HG03460 (cell line): ENCODE measurements around the gene RYR2.
"Not testable (repeated sequence)": the region's sequence is repeated elsewhere in the genome, so short reads cannot be mapped to it uniquely, and the experiment has no call there.

Source experiments
- ATAC-seq: cut with Tn5 transposase; IDR thresholded peaks from one replicate; pipeline ENCODE4 v1.9.1; 2021; ENCODE audit not compliant: unreplicated experiment

The RYR2 gene

GRCh38 chr1:237244778-237245177 lies 202.8 kb downstream of the RYR2 start:
- no peak for ATAC-seq

DNA sequence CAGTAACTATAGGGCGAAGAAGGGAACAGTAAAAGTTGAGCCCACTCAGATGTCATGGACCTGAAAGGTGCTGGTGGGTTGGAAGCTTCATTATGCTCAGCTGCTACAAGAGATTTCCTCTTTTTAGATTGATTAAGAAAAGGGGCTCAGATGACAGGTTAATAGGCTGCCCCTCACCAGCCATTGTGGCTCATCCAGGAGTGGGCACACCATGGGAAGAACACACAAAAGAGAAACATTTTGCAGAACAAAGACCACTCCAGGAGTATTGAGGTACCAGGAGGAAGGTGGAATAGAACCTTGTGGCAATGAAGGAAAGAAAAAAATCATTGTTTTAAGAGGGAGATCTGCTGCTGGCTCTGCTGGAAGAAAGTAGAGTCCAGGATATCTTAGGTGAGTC lies 205.5 kb downstream of the RYR2 start:
- ATAC-seq = no peak

GRCh38 chr1:237249120-237249519 lies 207.1 kb downstream of the RYR2 start:
- no peak for ATAC-seq

DNA sequence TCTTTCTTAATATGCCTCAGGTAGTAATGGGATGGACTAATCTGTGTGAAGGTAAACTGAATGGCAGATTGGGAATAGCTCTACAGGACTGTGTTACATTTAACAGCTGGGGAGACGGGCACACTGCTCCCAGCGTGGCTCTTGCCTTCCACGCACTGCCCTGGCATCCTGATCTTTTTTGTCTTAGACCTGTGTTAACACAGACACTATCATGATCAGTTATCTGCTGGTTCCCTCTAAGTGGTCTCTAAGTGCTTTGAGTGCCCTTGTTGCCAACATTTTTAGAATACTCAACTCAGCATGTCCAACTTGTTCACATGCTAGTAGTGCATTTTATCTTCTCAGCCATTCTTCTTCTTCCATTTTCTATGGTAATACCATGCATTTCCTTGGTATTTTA lies 208.1 kb downstream of the RYR2 start:
- ATAC-seq = no peak

GRCh38 chr1:237255071-237255470 lies 213.1 kb downstream of the RYR2 start:
- no peak for ATAC-seq

- no peak for ATAC-seq
Measured at GRCh38 chr1:237258871-237259270, 216.9 kb downstream of the RYR2 start.

GRCh38 chr1:237261198-237261597 lies 219.2 kb downstream of the RYR2 start:
- no peak for ATAC-seq

- ATAC-seq = no peak
Measured at GRCh38 chr1:237267743-237268142, 225.8 kb downstream of the RYR2 start.

DNA sequence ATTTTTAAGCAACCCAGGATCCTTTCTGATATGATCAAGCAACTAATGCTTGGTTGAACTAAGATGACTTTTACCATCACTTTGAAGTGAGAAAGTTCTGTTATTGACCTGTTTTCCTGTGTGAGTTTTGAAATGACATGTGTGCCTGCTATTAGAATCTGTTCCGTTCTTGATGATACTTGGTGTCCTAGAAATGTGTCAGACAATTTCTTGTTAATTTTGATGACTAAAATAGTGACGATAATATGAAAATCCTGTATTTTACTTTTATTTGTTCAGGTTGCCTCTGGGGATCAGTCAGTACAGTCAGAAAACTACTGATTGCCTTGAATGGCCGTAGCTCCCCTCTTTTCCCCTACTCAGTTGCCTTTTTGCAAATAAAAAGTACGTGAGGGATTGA lies 228.0 kb downstream of the RYR2 start:
- ATAC-seq = no peak

DNA sequence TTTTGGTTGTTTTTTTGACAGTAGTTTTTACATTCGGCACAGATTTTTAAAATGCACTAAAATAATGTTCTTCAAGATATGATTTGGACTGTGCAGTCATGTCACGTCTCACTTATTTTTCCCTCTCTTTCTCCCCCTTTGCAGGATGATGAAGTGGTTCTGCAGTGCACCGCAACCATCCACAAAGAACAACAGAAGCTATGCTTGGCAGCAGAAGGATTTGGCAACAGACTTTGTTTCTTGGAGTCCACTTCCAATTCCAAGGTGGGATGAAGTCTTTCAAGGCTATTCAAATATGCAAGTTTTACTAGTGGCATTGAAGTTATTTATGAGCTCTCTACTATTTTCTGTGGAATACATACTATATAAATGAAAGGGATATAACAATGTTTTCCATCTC lies 228.4 kb downstream of the RYR2 start:
- ATAC-seq = no peak

DNA sequence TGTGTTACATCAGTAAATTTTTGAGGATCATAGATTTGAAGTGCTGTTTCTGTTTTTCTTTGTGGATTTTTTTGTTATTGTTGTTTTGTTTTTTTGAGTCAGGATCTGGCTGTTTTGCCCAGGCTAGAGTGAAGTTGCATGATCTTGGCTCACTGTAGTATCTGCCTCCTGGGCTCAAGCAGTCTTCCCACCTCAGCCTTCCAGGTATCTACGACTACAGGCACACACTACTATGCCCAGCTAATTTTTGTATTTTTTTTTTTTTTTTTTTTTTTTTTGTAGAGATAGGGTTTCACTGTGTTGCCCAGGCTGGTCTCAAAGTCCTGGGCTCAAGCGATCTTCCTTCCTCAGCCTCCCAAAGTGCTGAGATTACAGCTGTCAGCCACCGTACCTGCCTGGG lies 236.0 kb downstream of the RYR2 start:
- not testable (repeated sequence) for ATAC-seq

- ATAC-seq = no peak
Measured at GRCh38 chr1:237279629-237280028, 237.6 kb downstream of the RYR2 start.

- no peak for ATAC-seq
Measured at GRCh38 chr1:237281481-237281880, 239.5 kb downstream of the RYR2 start.

GRCh38 chr1:237282208-237282783 lies 240.3 kb downstream of the RYR2 start:
- ATAC-seq = no peak

- no peak for ATAC-seq
Measured at GRCh38 chr1:237287876-237288521, 246.0 kb downstream of the RYR2 start.

GRCh38 chr1:237293804-237294203 lies 251.8 kb downstream of the RYR2 start:
- ATAC-seq = no peak

- ATAC-seq = no peak
Measured at GRCh38 chr1:237296861-237297260, 254.9 kb downstream of the RYR2 start.

DNA sequence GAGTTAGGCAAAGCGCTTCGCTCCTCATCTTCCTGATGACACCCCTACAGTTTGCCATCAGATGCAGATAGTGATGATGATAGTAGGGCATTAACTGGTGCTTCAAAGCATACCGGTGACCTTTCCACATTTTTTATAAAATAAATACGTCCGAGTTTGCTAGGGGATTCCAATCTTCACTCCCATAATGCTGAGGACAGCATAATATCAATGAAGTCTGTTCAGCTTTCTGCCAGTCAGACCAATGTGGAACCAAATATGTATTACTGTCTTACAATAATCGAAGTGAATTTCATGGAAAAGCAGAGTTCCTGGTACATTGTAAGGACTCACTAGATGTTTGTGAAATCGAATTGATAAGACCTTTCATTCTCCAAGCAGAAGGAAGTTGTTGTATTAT lies 258.7 kb downstream of the RYR2 start:
- no peak for ATAC-seq

GRCh38 chr1:237303929-237304328 lies 261.9 kb downstream of the RYR2 start:
- ATAC-seq = no peak

GRCh38 chr1:237306726-237307125 lies 264.7 kb downstream of the RYR2 start:
- ATAC-seq = no peak

DNA sequence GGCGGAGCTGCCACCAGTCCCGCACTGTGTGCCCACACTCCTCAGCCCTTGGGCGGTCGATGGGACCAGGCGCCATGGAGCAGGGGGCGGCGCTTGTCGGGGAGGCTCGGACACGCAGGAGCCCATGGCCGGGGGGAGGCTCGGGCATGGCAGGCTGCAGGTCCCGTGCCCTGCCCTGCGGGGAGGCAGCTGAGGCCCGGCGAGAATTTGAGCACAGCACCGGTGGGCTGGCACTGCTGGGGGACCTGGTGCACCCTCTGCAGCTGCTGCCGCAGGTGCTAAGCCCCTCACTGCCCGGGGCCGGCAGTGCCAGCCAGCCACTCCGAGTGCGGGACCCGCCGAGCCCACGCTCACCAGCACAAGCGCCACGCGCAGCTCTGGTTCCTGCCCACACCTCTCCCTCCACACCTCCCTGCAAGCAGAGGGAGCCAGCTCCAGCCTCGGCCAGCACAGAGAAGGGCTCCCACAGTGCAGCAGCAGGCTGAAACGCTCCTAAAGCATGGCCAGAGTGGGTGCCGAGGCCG lies 267.7 kb downstream of the RYR2 start:
- no peak for ATAC-seq

- no peak for ATAC-seq
Measured at GRCh38 chr1:237316352-237316751, 274.4 kb downstream of the RYR2 start.

- no peak for ATAC-seq
Measured at GRCh38 chr1:237318748-237319147, 276.8 kb downstream of the RYR2 start.
